ENCODE measurements around the gene GPR137. TPM values are rescaled to one million over a fixed set of nuclear protein-coding genes. Genes with fewer than 3 reads are reported as not detected.

The GPR137 gene
- total and polyA plus RNA-seq, 12 donors = 16.4 to 43.0 (median 24.3) TPM

DNA sequence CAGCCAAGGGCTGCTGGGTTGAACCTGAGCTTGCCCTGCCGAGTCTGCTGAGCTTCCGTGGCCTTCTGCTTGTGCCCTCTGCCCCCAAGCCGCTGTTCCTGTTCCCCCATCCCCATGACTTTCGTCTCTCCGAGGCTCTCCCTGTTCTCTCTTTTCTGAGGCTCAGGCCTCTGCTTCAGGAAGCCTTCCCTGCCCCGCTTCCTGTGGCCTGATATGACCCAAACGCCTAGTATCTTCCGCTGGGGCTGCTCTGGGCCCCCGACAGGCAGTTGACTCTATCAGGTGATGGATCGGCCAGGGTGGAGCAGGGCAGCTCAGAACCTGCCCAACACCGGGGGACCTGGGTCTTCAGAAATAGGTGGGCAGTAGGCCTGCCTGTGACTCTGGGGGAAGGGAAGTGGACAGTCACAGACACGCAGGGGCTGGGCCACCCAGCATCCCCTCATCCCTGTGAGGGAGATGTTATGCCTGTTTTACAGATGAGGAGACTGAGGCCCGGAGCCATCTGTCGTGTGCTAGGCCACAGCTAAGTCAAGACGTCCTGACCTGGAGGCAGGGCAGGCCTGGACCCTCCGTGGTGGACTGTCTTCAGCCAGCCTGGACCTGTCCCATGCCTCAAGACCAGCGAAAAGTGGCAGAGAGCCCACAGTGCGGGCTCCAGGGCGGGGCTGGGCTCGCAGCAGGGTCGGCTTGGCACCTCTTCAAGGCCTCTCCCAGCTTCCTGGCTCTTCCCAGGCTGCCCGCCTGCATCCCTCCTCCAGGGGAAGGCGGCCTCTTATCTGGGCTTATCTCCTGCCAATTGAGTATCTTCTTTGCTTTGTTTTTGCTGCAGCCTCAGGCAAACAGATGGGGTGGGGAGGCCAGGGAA, 17.4 kb upstream of the GPR137 start:
- 31 to 36% methylated on average over 23 of the region's 23 CpGs for WGBS, 2 donors
- intact Hi-C loops (cut with DNase I) = loop anchor here in 1 of 10 donors (1.0 to 2.0 kb wide), 2 partner anchors 17 to 64 kb away; partner anchors contain the start of gene PLCB3

DNA sequence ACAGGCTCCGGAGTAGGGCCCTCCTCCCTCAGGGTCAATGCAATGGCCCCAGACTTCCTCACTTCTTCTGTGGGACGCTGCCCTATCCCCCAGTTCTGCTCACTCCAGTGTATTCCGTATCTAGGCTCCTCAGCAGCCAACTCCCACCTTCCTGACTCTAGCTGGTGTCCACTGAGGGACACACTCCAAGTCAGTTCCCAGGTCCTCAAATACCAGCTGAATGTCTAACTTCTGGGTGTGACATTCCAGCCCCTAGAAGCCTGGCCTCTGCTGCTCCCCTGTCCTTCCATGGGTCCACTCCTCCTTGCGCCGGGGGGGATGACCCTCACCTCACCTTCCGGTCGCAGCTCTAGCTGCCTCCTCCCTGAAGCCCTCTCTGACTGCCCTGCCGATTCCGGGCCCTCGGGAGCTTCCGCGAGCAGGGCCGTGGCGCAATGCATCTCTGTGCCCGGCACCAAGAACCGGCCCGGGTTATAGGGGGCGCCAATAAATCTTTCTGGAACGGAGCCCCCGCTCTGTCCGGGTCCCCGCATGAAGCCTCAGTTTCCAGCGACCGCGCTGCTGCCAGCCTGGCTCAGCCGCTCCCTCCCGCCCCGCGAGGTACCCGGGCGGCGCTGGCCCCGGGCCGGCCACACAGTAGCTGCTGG, 16.6 kb upstream of the GPR137 start:
- 1% methylated on average over 34 of the region's 34 CpGs for WGBS, 2 donors
- TF ChIP-seq, protein P1, sequence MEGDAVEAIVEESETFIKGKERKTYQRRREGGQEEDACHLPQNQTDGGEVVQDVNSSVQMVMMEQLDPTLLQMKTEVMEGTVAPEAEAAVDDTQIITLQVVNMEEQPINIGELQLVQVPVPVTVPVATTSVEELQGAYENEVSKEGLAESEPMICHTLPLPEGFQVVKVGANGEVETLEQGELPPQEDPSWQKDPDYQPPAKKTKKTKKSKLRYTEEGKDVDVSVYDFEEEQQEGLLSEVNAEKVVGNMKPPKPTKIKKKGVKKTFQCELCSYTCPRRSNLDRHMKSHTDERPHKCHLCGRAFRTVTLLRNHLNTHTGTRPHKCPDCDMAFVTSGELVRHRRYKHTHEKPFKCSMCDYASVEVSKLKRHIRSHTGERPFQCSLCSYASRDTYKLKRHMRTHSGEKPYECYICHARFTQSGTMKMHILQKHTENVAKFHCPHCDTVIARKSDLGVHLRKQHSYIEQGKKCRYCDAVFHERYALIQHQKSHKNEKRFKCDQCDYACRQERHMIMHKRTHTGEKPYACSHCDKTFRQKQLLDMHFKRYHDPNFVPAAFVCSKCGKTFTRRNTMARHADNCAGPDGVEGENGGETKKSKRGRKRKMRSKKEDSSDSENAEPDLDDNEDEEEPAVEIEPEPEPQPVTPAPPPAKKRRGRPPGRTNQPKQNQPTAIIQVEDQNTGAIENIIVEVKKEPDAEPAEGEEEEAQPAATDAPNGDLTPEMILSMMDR (IDR thresholded peaks at IDR 0.05) = peak in 1 of 9 donors; percentile 4
- Histone ChIP-seq H3K4me3 (peak overlapping the region; percentile 63 to 90 (median 74)), H3K27me3 (no peaks in the 10 kb centered on the region), H3K27ac (peak overlapping the region; percentile 58 to 100 (median 98)), H3K36me3 (peaks cover 0 to 34% (median 9%) of the 10 kb centered on the region in 9 donors), H3K9me3 (no peaks in the 10 kb centered on the region), H3K4me1 (peaks cover 18 to 55% (median 36%) of the 10 kb centered on the region in 9 donors)
- peak; percentile 69 to 73 for DNase-seq
- ATAC-seq = peak in 5 of 8 donors; percentile 3 to 24 (median 6)
- intact Hi-C loops (cut with DNase I) = loop anchor here in 2 of 10 donors (1.0 to 2.0 kb wide), 3 partner anchors 18 to 65 kb away; partner anchors contain the start of gene PLCB3 (in 2 of the 2)

More for the DNA sequence above, 17.4 kb upstream of the GPR137 start:
- TF ChIP-seq, protein P1 (IDR thresholded peaks at IDR 0.05) = no peak
- peaks cover 18 to 49% (median 36%) of the 10 kb centered on the region in 9 donors for H3K4me1 ChIP-seq
- H3K27me3 ChIP-seq = no peaks in the 10 kb centered on the region
- H3K4me3 ChIP-seq = peak overlapping the region; percentile 63 to 90 (median 74)
- ATAC-seq (peak in 2 of 8 donors; percentile 0), DNase-seq (peak; percentile 58 to 74)
- peaks cover 0 to 42% (median 9%) of the 10 kb centered on the region in 9 donors for H3K36me3 ChIP-seq
- no peaks in the 10 kb centered on the region for H3K9me3 ChIP-seq
- peak overlapping the region; percentile 58 to 100 (median 98) for H3K27ac ChIP-seq

DNA sequence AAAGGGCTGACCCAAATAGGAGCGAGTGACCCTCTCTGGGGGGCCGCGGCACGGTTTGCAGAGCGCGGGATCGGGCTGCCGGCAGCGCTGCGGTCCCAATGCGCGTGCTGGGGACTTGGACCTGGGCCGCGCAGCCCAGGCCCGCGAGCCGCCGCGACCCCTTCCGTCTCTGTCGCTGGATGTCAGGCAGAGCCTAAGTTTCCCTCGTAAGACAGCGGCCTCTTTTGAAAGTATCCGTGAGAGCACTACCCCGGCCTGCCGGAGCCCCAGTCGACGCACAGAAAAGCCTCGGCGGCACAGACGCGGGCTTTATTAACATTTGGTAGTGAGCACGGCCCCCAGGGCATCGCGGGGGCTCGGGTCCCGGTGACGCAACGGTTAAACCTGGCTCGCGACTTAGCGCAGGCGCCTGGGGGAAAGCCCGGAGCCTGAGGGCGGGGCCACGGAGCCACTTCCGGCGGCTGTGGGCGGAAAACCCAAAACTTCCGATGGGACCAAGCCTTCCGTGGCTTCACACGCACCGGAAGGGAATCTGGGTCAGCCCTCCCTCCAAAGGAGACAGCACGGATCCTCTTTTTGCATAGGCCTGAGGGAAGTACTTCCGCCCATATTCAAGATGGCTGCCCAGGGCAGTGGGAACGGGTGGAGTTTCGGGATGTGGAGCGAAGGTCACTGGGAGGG, 16.0 kb upstream of the GPR137 start:
- Histone ChIP-seq H3K27ac (peak overlapping the region; percentile 89 to 100 (median 98)), H3K4me3 (peak overlapping the region; percentile 70 to 90 (median 79)), H3K36me3 (peaks cover 0 to 27% (median 9%) of the 10 kb centered on the region in 9 donors), H3K4me1 (peaks cover 18 to 55% (median 36%) of the 10 kb centered on the region in 9 donors), H3K27me3 (no peaks in the 10 kb centered on the region), H3K9me3 (no peaks in the 10 kb centered on the region)
- 0 to 1% methylated on average over 53 to 58 of the region's 58 CpGs for WGBS, 2 donors
- ATAC-seq = peak; percentile 86 to 92 (median 90)
- intact Hi-C loops (cut with DNase I) = loop anchor here in 5 of 10 donors (1.0 to 2.0 kb wide), 7 partner anchors 15 to 35 kb away; partner anchors contain the start of genes GPR137 (in 5 of the 5), BAD (in 4 of the 5), FKBP2 (in 3 of the 5) and PLCB3 (in 2 of the 5)
- TF ChIP-seq, protein P1 (IDR thresholded peaks at IDR 0.05) = peak in 5 of 9 donors; percentile 2 to 56 (median 39)
- DNase-seq = peak; percentile 97 to 99

All from heart right ventricle (tissue), 16 donors.